GM21367 (cell line): ENCODE data around the gene PNPLA2.

Experiments
- ATAC-seq: cut with Tn5 transposase; IDR thresholded peaks from one replicate; pipeline ENCODE4 v1.9.1; 2021; ENCODE audit not compliant: unreplicated experiment

Gene PNPLA2

GRCh38 chr11:869399-870126 lies 50.8 kb downstream of the PNPLA2 start:
- ATAC-seq = no peak

- no peak for ATAC-seq
These were observed 51.4 kb downstream of the PNPLA2 start for GRCh38 chr11:870127-870413.

GRCh38 chr11:870418-870817 lies 51.7 kb downstream of the PNPLA2 start:
- ATAC-seq = no peak

- ATAC-seq = no peak
These were observed 52.8 kb downstream of the PNPLA2 start for GRCh38 chr11:871472-871871.

- no peak for ATAC-seq
These were observed 54.1 kb downstream of the PNPLA2 start for GRCh38 chr11:872799-873198.

- ATAC-seq = no peak
These were observed 55.0 kb downstream of the PNPLA2 start for GRCh38 chr11:873706-874105.
